ENCODE results near the gene HUWE1. TPM values are rescaled to one million over a fixed set of nuclear protein-coding genes. Genes with fewer than 3 reads are reported as not detected.

HUWE1 gene, protein sequence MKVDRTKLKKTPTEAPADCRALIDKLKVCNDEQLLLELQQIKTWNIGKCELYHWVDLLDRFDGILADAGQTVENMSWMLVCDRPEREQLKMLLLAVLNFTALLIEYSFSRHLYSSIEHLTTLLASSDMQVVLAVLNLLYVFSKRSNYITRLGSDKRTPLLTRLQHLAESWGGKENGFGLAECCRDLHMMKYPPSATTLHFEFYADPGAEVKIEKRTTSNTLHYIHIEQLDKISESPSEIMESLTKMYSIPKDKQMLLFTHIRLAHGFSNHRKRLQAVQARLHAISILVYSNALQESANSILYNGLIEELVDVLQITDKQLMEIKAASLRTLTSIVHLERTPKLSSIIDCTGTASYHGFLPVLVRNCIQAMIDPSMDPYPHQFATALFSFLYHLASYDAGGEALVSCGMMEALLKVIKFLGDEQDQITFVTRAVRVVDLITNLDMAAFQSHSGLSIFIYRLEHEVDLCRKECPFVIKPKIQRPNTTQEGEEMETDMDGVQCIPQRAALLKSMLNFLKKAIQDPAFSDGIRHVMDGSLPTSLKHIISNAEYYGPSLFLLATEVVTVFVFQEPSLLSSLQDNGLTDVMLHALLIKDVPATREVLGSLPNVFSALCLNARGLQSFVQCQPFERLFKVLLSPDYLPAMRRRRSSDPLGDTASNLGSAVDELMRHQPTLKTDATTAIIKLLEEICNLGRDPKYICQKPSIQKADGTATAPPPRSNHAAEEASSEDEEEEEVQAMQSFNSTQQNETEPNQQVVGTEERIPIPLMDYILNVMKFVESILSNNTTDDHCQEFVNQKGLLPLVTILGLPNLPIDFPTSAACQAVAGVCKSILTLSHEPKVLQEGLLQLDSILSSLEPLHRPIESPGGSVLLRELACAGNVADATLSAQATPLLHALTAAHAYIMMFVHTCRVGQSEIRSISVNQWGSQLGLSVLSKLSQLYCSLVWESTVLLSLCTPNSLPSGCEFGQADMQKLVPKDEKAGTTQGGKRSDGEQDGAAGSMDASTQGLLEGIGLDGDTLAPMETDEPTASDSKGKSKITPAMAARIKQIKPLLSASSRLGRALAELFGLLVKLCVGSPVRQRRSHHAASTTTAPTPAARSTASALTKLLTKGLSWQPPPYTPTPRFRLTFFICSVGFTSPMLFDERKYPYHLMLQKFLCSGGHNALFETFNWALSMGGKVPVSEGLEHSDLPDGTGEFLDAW (N-terminal part only)
- 62.8 to 73.0 TPM (median 65.0 TPM) in 5 replicates for total RNA-seq (2022; extraction: Qiagen RNA extraction; ENCODE audit: low read depth)

DNA sequence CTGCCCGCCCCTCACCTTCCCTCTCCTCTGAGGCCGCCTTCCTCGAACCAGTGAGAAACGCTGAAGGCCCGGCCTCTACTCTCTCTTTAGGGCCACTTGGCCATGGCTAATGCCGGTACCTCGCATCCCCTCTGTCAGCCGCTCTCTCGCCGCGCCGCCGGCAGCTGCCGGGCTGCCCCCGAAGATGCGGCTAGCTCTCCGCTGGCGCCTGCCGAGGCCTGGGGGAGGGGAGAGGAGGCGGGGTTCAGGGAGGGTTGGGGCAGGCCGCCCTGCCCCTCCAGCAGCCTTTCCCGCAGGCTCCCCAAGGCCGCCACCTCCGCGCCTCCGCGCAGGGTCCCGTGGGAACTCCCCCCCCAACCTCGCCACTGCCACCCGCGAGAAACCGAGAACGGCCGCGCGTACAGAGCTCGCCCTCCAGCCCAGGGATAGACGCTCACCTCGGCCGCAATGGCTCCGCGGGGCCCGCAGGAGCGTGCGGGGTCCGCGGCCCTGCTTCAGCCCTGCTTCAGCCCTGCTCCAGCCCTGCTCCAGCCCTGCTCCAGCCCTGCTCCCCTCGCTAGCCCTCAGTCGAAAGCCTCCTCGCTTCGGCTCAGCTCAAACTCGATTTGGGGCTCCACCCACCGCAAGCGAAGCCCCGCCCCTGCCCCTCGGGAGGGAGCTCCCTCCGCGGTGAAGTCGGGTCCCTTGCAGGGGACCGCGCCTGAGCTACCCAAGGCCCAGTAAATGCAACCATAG lies at the start of gene HUWE1:
Gene HUWE1, minus strand, starts transcription at position 569 of the 735 bp plus-strand sequence. CDS start 32,612 bp downstream, outside the sequence.

Data from A549 treated with GW870086 at 1 μM for 4 hours (cell line).